ENCODE results near the gene CYB5D1.

DNA sequence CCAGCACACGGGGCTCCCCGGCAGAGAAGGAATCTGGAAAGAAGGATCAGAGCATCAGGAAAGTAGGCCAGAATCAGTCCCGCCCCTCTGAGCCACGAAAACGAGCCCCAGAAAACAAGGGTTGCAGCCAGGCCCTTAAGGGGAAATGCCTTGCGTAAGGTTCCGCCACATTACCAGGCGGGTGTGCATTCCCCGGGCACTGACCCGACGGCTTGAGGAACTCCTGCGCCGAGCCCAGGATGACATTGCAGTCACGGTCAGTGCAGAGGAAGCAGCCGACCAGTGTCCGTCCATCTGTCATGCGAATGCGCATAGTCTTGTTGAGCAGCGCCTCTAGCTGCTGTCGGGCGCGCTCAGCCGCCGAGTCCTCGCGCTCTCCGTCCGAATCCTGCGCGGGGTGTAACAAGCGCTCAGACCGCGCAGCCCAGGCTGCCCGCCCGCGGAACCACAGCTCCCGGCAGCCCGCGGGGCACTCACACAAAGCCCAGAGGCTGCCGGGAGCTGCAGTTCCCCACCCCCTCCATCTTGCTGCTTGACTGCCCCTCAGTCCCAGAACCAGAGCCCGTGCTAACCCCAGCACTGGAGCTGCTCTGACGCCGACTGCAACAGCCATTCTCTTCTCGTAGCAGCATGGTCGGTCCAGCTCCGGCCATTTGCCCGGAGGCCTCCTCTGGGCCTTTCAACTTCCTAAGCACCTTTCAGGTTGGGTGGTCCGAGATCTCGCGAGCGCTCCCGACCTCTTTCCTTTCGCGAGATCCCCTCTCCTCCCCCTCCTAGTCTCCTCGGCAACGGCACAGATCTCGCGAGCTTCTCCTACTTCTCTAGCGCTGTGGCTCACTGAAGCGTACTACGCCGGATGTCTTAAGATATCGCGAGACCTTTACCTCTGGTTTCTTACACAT is 741 bp upstream of the CYB5D1 start, which contains the start of gene NAA38:
- peak; percentile 88 to 91 for TF ChIP-seq POLR2AphosphoS5 (IDR thresholded peaks at IDR 0.05)
- TF ChIP-seq EP300 (IDR thresholded peaks at IDR 0.05) = no peak

All from esophagus muscularis mucosa (tissue), 3 donors.